Muscle layer of colon (tissue), 2 donors: ENCODE data around the gene ACACA.
"Not testable (repeated sequence)": the region's sequence is repeated elsewhere in the genome, so short reads cannot be mapped to it uniquely, and the experiment has no call there.

Source experiments
- H3K27ac ChIP-seq: one replicate; pipeline ENCODE4 v1.7.0; 2013; ENCODE audit warnings: low read depth, mild to moderate bottlenecking, low read length, moderate library complexity
- H3K27me3 ChIP-seq, 2 donors: one replicate each; pipeline ENCODE4 v1.7.0; 2013; ENCODE audit warnings: low read length in 2 of 2, mild to moderate bottlenecking in 2 of 2; ENCODE audit not compliant: insufficient read depth in 2 of 2, control insufficient read depth in 1 of 2
- H3K36me3 ChIP-seq: one replicate; pipeline ENCODE4 v1.7.0; 2013; ENCODE audit warnings: mild to moderate bottlenecking, low read length; ENCODE audit not compliant: insufficient read depth
- H3K4me1 ChIP-seq: one replicate; pipeline ENCODE4 v1.7.0; 2013; ENCODE audit warnings: mild to moderate bottlenecking, low read length; ENCODE audit not compliant: insufficient read depth
- H3K4me3 ChIP-seq, 2 donors: one replicate each; pipeline ENCODE4 v1.7.0; 2013; ENCODE audit warnings: low read length in 2 of 2, low read depth in 1 of 2, mild to moderate bottlenecking in 1 of 2, moderate library complexity in 1 of 2
- H3K9ac ChIP-seq: one replicate; pipeline ENCODE4 v1.7.0; 2013; ENCODE audit warnings: low read length
- H3K9me3 ChIP-seq: one replicate; pipeline ENCODE4 v1.7.0; 2013; ENCODE audit warnings: mild to moderate bottlenecking, low read length
- donor health status: abdominal sarcoma.
- donor health status: Adenocarcinoma of cecum.

ACACA gene

GRCh38 chr17:37406635-37407461 is at the start of gene ACACA, which contains the start of gene TADA2A:
Gene ACACA (minus strand): TSS chr17:37406836. CDS start chr17:37406299, 537 bp downstream.
Gene TADA2A (plus strand): TSS chr17:37406886. CDS start chr17:37411366, 4,480 bp downstream.
- H3K36me3 ChIP-seq: no peaks in the 10 kb centered on the region
- H3K9me3 ChIP-seq: no peaks in the 10 kb centered on the region
- no peaks in the 10 kb centered on the region for H3K27me3 ChIP-seq
- peak within 1 kb of the TSS; percentile 88 for H3K9ac ChIP-seq
- peak within 1 kb of the TSS; percentile 95 for H3K27ac ChIP-seq
- H3K4me1 ChIP-seq: peaks cover 17% of the 10 kb centered on the region
- H3K4me3 ChIP-seq: peak within 1 kb of the TSS; percentile 85 to 87

GRCh38 chr17:37450112-37450511 is 43.5 kb upstream of the ACACA start:
- no peak overlapping the region for H3K27ac ChIP-seq
- H3K4me3 ChIP-seq: no peak overlapping the region
- no peaks in the 10 kb centered on the region for H3K9me3 ChIP-seq
- no peaks in the 10 kb centered on the region for H3K4me1 ChIP-seq
- H3K27me3 ChIP-seq: no peaks in the 10 kb centered on the region
- H3K9ac ChIP-seq: no peak overlapping the region
- H3K36me3 ChIP-seq: peaks cover 13% of the 10 kb centered on the region

- Histone ChIP-seq H3K27me3 (no peaks in the 10 kb centered on the region), H3K9me3 (no peaks in the 10 kb centered on the region), H3K36me3 (peaks cover 37% of the 10 kb centered on the region), H3K27ac (no peak overlapping the region), H3K9ac (no peak overlapping the region), H3K4me1 (no peaks in the 10 kb centered on the region), H3K4me3 (no peak overlapping the region)
These were observed 41.0 kb upstream of the ACACA start for GRCh38 chr17:37447641-37448040.

- Histone ChIP-seq H3K4me3 (no peak overlapping the region), H3K36me3 (peaks cover 50% of the 10 kb centered on the region), H3K9ac (no peak overlapping the region), H3K27ac (no peak overlapping the region), H3K9me3 (no peaks in the 10 kb centered on the region), H3K27me3 (no peaks in the 10 kb centered on the region), H3K4me1 (no peaks in the 10 kb centered on the region)
These were observed 39.4 kb upstream of the ACACA start for GRCh38 chr17:37446027-37446426.

- not testable (repeated sequence) for H3K27me3 ChIP-seq, H3K27ac ChIP-seq, H3K4me3 ChIP-seq, H3K4me1 ChIP-seq, H3K9ac ChIP-seq, H3K9me3 ChIP-seq
- peaks cover 52% of the 10 kb centered on the region for H3K36me3 ChIP-seq
These were observed 34.9 kb upstream of the ACACA start for GRCh38 chr17:37441369-37442014.

- no peak overlapping the region for H3K4me3 ChIP-seq
- peaks cover 52% of the 10 kb centered on the region for H3K36me3 ChIP-seq
- no peaks in the 10 kb centered on the region for H3K4me1 ChIP-seq
These were observed 33.8 kb upstream of the ACACA start for GRCh38 chr17:37440424-37440823.

GRCh38 chr17:37438141-37438540 is 31.5 kb upstream of the ACACA start:
- Histone ChIP-seq H3K4me3 (no peak overlapping the region), H3K4me1 (no peaks in the 10 kb centered on the region), H3K9ac (no peak overlapping the region), H3K36me3 (peaks cover 33% of the 10 kb centered on the region), H3K9me3 (no peaks in the 10 kb centered on the region), H3K27ac (no peak overlapping the region), H3K27me3 (no peaks in the 10 kb centered on the region)

More at GRCh38 chr17:37440424-37440823, 33.8 kb upstream of the ACACA start:
- no peak overlapping the region for H3K9ac ChIP-seq
- no peaks in the 10 kb centered on the region for H3K9me3 ChIP-seq
- no peak overlapping the region for H3K27ac ChIP-seq
- H3K27me3 ChIP-seq: no peaks in the 10 kb centered on the region

- Histone ChIP-seq H3K27me3 (no peaks in the 10 kb centered on the region), H3K9ac (no peak overlapping the region), H3K27ac (no peak overlapping the region), H3K9me3 (no peaks in the 10 kb centered on the region), H3K4me3 (no peak overlapping the region), H3K36me3 (peaks cover 5% of the 10 kb centered on the region), H3K4me1 (no peaks in the 10 kb centered on the region)
These were observed 26.0 kb upstream of the ACACA start for GRCh38 chr17:37432671-37433070.

- H3K4me1 ChIP-seq: no peaks in the 10 kb centered on the region
- H3K9me3 ChIP-seq: no peaks in the 10 kb centered on the region
- no peak overlapping the region for H3K9ac ChIP-seq
- H3K27ac ChIP-seq: no peak overlapping the region
- H3K27me3 ChIP-seq: no peaks in the 10 kb centered on the region
- peaks cover 24% of the 10 kb centered on the region for H3K36me3 ChIP-seq
- no peak overlapping the region for H3K4me3 ChIP-seq
These were observed 23.5 kb upstream of the ACACA start for GRCh38 chr17:37430051-37430627.

GRCh38 chr17:37429453-37429852 is 22.8 kb upstream of the ACACA start:
- Histone ChIP-seq H3K4me3 (no peak overlapping the region), H3K27me3 (no peaks in the 10 kb centered on the region), H3K4me1 (no peaks in the 10 kb centered on the region)

GRCh38 chr17:37429039-37429438 is 22.4 kb upstream of the ACACA start:
- Histone ChIP-seq H3K27ac (no peak overlapping the region), H3K9me3 (no peaks in the 10 kb centered on the region), H3K4me3 (no peak overlapping the region), H3K36me3 (peaks cover 29% of the 10 kb centered on the region), H3K4me1 (no peaks in the 10 kb centered on the region), H3K27me3 (no peaks in the 10 kb centered on the region), H3K9ac (no peak overlapping the region)

More at GRCh38 chr17:37429453-37429852, 22.8 kb upstream of the ACACA start:
- H3K9me3 ChIP-seq: no peaks in the 10 kb centered on the region
- H3K36me3 ChIP-seq: peaks cover 29% of the 10 kb centered on the region
- H3K27ac ChIP-seq: no peak overlapping the region
- H3K9ac ChIP-seq: no peak overlapping the region
